ENCODE measurements around the gene CEP120.

DNA sequence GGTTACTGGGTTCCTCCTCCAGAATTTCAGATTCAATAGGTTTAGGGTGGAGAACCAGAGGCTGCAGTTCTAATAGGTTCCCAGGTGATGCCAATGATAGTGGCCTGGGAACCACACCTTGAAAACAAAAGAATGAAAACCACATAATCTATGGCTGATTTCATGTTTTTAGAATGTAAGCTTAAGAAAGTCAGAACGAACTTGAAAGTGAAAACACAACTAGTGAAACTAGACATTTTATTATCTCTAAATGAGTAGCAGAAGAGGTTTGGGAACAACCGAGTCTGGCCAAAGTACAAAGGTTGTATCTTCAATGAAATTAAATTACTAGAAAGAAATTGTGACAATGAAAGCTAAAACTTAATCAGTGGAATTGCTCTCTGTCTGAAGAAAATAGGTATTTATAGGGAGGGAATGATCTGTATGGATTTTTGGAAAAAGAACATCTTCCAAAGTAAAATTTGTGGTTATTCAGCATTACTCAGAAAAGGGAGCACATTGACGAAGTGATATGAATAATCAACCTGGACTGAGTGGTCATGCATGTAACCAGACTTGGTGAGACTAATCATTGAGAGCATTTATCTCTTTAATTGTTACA is 24.9 kb upstream of the CEP120 start:
- TF ChIP-seq, protein P1, sequence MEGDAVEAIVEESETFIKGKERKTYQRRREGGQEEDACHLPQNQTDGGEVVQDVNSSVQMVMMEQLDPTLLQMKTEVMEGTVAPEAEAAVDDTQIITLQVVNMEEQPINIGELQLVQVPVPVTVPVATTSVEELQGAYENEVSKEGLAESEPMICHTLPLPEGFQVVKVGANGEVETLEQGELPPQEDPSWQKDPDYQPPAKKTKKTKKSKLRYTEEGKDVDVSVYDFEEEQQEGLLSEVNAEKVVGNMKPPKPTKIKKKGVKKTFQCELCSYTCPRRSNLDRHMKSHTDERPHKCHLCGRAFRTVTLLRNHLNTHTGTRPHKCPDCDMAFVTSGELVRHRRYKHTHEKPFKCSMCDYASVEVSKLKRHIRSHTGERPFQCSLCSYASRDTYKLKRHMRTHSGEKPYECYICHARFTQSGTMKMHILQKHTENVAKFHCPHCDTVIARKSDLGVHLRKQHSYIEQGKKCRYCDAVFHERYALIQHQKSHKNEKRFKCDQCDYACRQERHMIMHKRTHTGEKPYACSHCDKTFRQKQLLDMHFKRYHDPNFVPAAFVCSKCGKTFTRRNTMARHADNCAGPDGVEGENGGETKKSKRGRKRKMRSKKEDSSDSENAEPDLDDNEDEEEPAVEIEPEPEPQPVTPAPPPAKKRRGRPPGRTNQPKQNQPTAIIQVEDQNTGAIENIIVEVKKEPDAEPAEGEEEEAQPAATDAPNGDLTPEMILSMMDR (IDR thresholded peaks at IDR 0.05) = no peak
- no peak for TF ChIP-seq POLR2AphosphoS5 (IDR thresholded peaks at IDR 0.05)
- TF ChIP-seq POLR2A (IDR thresholded peaks at IDR 0.05) = no peak

All from prostate gland (tissue), 2 donors.